ENCODE results near the gene MPZ.

The MPZ gene

GRCh38 chr1:161314201-161314981 is 4.6 kb upstream of the MPZ start, which contains the start of gene SDHC (continued):
- TF ChIP-seq ZBTB10 (tag by site-specific recombination; IDR thresholded peaks at IDR 0.05) (peak; percentile 75), PRDM10 (tag by site-specific recombination; IDR thresholded peaks at IDR 0.05) (peak; percentile 76), ZNF24 (tag by site-specific recombination; IDR thresholded peaks at IDR 0.05) (peak; percentile 74; the same call in 1 of the 2 replicates), ZNF302 (tag by site-specific recombination; IDR thresholded peaks at IDR 0.05; ENCODE audit: low read depth) (no peak), ELK4 (IDR thresholded peaks at IDR 0.05; ENCODE audit: borderline replicate concordance, low read depth, low read length) (no peak; the same call in 1 of the 2 replicates), ZSCAN5A (tag by site-specific recombination; IDR thresholded peaks at IDR 0.05) (no peak), SP7 (tag by site-specific recombination; IDR thresholded peaks at IDR 0.05) (peak; percentile 55; the same call in 1 of the 2 replicates), REPIN1 (tag by site-specific recombination; IDR thresholded peaks at IDR 0.05; ENCODE audit: low read depth) (no peak), PRDM6 (tag by site-specific recombination; IDR thresholded peaks at IDR 0.05) (no peak), ZNF555 (tag by site-specific recombination; conservative IDR thresholded peaks at IDR 0.05) (no peak), TCF7L2 (IDR thresholded peaks at IDR 0.05; ENCODE audit: borderline replicate concordance, low read depth, low read length) (no peak), ZNF146 (tag by site-specific recombination; IDR thresholded peaks at IDR 0.05) (no peak), YY2 (tag by site-specific recombination; IDR thresholded peaks at IDR 0.05) (peak; percentile 77), ZNF223 (tag by site-specific recombination; IDR thresholded peaks at IDR 0.05) (no peak), ZBTB44 (tag by site-specific recombination; IDR thresholded peaks at IDR 0.05) (no peak), ZNF768 (tag by site-specific recombination; IDR thresholded peaks at IDR 0.05) (no peak), MEIS1 (CRISPR knock-in tag; IDR thresholded peaks at IDR 0.05; ENCODE audit: borderline replicate concordance) (no peak), ZNF423 (tag by site-specific recombination; IDR thresholded peaks at IDR 0.05) (peak; percentile 77), ZNF777 (tag by site-specific recombination; IDR thresholded peaks at IDR 0.05; ENCODE audit: borderline replicate concordance) (peak; percentile 52; the same call in 1 of the 2 replicates), OSR2 (tag by site-specific recombination; IDR thresholded peaks at IDR 0.05) (no peak), ZNF280D (tag by site-specific recombination; IDR thresholded peaks at IDR 0.05) (no peak), ZNF510 (tag by site-specific recombination; IDR thresholded peaks at IDR 0.05; ENCODE audit: insufficient replicate concordance) (no peak), ZNF610 (tag by site-specific recombination; IDR thresholded peaks at IDR 0.05; ENCODE audit: borderline replicate concordance) (no peak)
